Measurements from ENCODE around the gene PRKAR2B.

Gene PRKAR2B

DNA sequence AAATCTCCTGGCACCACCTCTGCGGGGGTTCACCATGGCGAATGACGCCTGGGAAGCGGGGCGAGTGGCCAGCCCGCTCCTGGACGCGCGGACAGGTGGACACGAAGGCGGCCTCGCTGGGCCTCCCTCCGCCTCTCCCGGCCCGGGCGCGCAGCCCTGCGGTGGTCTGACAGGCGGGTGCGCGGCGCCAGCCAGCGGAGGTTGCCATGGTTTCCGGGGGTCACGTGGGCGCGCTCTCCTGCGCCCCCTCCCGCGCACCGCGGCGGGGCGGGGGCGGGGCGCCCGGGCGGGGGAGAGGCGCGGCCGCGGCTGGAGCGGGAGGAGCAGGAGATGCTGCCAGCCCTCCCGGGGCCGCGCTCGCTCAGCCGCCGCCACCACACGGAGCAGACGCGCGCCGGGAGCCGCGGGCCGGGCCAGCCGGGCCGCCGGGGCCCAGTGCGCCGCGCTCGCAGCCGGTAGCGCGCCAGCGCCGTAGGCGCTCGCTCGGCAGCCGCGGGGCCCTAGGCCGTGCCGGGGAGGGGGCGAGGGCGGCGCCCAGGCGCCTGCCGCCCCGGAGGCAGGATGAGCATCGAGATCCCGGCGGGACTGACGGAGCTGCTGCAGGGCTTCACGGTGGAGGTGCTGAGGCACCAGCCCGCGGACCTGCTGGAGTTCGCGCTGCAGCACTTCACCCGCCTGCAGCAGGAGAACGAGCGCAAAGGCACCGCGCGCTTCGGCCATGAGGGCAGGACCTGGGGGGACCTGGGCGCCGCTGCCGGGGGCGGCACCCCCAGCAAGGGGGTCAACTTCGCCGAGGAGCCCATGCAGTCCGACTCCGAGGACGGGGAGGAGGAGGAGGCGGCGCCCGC, at the start of gene PRKAR2B:
Gene PRKAR2B, plus strand, starts transcription at position 359 of the 848 bp plus-strand sequence. Its CDS starts 203 bp downstream, at position 562.
- peak; percentile 87 for DNase-seq

DNA sequence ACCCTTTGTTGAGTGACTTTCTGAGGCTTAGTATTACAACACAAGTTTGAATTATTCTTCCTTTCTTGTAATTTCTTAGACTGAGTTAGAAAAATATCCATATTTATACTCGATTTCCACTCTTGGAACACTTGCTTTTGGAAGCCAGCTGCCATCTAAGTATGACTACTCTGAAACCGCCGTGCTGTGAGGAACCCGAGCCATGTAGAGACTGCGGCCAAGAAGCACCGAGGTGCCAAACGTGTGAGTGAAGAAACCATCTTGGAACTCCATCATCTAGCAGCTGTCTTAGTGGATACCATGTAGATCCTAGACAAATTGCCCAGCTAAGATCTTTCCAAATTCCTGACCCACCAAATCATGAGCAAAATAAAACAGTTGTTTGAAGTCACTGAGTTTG, 49.7 kb upstream of the PRKAR2B start:
- DNase-seq: no peak

DNA sequence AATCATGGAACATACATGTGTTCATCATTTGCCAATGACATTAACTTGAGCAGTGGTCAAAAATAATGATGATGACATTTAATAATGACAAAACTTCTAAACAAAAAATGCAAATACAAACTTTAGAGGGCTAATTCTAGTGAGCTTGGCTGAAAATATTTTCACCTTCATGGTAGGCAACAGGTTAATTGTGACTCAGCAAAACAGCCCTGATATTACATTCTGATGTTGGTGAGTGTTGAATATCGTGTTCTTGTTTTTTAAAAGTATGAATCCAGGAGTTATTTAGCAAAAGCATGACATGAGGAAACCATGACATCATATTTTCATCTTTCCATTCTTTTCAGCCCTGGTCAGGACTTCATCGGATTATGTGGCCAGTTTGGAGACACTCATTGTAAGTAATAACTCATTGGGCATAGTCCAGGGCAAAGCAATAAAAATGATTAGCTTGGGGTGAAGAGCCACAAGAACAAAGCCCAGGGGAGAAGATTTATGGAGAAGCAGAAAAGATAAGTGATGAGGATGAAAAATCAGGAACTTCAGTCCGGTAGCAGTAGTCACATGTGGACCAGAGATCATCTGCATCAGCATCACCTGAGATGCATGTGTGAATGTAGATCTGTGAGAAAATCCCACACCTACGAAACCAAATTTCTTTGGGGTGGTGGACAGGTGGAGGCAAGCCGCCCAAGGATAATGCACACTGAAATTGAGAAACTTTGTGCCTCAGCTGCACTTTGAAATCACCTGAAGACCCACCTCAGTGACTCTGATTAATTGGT, 46.8 kb upstream of the PRKAR2B start:
- DNase-seq: no peak

DNA sequence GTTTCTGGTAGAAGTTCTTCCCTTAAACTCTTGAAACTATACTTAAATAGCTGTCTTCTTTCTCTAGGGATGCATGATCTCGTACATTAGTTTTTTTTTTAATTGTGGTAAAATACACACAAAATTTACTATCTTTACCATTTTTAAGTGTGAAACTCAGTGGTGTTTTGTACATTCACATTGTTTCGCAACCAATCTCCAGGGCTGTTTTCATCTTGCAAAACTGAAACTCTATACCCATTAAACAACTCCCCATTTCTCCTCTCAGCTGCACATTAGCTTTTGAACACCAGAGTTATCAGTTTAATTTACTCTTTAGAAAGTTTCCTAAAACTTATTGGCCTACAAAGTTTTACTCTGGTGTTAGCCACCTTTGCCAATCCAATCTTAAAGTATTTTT, 45.5 kb upstream of the PRKAR2B start:
- DNase-seq: no peak

DNA sequence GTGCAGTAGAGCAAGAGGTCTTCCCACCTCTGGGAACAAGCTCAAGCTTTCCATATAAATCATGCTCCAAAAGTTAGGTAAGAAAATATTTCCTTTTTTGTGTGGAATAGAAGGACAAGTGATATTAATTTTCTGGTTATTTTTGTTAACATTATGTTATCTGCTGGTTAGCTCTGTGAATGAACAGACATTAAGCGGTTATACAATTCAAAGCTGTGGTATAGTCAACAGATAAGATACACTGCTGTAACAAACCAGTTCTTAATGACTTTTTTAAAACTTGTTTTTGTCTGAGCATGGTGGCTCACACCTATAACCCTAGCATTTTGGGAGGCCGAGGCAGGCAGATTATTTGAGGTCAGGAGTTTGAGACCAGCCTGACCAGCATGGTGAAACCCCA, 43.0 kb upstream of the PRKAR2B start:
- no peak for DNase-seq

DNA sequence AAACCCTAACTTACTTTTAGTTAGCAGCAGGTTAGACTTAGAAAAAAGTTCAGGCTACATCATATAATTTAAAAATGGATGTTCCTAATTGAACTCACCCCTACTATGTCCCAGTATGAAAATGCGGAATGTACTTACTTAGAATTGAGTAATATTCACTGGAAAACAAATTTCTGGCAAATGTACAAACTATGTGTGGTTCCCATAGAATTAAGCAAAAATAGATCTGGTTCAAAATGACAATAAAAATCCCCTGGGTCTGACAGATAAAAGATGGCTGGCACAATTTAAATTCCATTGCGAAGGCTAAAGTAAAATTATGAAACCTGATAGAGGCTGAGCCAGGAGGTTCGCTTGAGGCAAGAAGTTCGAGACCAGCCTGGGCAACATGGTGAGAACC, 42.4 kb upstream of the PRKAR2B start:
- no peak for DNase-seq

DNA sequence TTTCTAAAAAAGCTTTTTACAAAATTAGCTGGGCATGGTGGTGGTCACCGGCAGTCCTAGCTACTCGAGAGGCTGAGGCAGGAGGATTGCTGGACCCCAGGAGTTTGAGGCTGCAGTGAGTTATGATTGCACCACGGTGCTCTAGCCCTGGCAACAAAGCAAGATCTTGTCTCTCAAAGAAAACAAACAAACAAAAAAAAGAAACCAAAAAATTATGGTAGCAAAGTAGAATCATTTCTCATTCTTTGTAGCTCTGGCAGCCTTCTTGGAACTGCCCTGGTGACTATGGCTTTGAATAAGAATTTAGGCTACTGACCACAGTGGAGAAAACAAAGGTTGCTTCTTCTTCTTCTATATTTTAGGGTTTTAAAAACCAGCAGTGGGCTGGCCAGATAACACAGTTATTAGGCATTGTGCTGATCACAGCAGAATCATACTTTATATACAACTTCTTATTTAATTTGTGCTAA, 41.9 kb upstream of the PRKAR2B start:
- DNase-seq: no peak

DNA sequence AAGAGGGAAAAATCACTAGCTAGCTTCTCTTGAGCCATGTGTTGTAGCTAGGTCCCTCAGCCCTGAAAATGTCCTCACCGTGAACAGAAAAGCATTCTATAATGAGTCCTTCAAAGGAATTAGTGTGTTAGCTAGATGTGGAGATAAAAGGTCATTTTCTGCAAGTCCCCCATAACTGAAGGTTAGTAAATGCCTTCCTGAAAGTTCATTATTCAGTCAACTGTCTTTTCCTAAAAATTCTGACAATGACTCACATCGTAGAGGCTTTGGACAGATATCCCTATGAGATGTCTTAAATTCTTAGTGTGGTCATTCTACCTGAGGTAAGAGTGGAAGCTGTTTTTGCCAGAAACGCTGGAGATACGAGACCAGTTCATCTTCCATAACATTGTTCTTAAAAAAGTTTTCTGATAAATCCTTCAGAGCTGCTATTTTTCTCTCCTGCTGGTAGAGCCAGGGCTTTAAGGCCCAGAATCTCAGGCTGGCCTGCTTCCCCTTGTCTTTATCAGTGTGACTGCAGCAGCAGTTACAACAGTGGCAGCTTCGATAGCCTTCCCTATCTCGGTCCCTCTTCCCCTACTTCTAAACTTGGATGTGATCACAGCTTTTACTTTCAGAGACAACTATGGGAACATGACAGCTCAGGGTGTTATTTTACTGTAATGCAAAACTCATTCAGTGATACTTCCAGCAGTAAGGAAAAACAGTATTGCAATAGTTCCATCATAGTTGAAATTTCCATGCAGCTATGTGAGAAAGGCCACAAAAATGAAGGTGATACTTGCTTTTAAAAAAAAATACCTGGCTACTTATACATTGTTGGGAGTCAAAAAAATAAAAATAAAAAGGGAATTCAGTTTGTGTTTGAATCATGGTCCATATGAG, 37.3 kb upstream of the PRKAR2B start:
- no peak for DNase-seq

DNA sequence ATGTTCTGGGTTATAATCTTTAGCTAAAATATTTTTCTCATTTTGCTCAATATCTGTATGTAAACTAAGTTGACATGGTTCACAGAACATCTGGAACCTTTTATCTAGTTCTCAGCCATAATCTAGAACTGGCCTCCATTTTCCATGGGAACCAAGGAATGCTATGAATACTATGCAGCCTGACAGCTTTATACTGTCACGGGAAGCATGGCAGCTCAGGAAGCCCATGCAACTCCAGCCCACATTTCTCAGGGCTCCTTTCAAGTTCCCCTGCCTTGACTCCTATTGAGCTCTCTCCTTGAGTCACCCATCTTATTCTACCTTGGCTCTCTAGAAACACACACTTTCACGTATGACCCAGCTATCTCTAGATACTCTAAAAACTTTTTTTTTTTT, 36.6 kb upstream of the PRKAR2B start:
- DNase-seq: no peak

DNA sequence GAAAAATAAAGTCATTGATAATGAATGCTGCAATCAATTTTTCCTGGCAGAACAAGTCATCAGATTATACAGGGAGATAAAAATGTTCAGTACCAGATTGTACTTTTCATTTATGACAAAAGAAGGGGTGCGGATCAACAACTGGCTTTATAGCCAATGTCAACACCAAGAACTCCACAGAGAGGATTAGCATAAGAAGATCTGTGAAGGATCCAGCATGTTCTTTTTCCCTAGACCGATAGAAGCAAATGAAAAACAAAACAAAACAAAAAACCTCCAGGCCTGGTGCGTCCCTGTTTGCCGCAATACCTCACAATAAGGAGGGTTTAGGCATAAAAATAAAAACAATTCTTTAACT, 34.7 kb upstream of the PRKAR2B start:
- DNase-seq: no peak

DNA sequence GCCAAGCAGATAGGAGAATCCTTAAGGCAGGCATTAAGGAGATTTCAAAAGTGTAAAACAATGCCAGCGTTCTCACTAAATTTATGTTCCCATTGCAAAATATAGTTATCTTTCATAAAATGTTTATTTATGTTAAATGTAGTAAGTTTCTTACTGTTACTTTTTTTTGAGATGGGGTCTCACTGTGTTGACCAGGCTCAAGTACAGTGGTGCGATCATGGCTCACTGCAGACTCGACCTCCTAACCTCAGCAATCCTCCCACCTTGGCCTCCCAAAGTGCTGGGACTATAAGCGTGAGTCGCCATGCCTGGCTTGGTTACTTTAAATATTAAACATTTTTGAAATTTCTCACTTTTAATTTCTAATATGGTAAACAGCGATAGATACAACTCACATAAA, 31.8 kb upstream of the PRKAR2B start:
- no peak for DNase-seq

DNA sequence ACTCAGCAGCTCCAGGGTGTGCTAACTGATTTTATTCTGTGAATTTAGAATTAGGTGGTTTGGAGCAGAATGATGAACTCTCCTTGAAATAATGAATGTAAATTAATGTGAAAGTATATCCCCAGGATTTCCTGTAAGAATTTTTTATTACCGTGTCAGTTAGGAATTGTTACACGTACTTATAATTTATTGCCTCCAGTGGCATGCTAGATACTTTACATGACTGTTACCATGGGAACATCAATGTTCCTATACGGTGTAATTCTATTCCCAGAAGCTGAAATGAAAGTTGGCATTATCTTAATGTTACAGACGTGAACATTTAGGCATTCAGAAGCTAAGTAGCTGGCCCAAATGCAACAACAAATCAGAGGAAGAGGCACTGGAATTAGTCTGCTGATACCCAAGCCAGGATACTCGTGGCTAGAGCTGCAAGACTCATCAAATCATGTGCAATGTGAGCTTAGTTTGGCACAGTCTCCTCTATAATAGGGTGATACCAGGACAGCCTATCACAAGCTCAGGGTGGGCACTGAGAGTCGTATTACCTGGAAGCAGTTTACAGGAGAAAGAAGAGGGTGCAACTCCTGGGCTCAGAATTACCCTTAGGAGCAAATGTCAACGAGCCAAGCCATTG, 30.0 kb upstream of the PRKAR2B start:
- peak; percentile 23 for DNase-seq

DNA sequence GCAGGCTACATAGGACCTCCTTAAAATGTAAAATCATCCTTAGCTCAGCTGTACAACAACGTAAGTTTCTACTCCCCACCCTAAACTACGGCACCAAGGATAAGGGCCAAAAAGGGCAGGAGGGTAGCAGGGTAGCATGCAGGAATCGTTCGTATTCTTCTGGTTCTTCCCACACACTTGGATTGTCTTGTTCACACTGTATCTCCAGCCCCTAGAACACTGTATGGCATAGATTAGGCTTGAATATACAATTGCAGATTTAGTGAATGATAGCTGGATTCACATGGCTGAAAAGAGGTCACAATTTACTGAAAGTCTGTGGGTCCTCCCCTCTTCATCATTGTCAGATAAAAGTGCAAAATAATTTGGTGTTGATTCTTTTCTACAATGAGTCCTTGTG, 28.2 kb upstream of the PRKAR2B start:
- no peak for DNase-seq

DNA sequence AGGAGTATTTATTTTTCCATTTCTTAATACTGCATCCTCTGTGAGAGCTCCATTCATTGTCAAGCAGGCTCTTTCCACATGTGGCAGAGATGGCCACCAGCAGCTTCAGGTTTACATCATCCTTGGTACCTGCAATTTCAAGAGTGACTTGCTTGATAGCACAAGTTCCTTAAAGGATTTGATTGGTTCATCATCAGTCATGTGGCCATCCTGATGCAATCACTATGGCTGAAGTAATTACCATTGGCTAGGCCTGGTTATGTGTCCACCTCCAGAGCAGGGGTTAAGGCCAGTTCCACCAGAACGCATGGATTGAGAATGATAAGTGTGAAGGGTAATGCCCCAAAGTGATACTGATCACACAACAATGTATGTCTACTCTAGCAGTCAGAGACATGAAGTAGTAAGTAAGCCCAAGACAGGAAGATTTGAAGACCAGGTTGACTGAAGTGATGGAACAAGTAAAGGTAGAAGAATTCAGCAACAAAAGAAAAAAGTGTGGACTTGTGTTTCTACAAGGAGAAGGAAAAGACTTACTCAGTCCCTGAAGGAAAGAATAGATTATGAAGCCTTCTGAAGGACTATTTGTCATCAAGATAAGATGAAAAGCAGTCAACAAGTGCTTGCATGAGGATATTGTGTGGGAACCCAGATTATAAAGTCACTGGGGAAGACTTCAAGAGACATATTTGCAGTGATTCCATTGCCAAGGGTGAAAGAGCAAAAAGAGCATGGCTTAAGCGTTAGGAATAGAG, 26.4 kb upstream of the PRKAR2B start:
- no peak for DNase-seq

DNA sequence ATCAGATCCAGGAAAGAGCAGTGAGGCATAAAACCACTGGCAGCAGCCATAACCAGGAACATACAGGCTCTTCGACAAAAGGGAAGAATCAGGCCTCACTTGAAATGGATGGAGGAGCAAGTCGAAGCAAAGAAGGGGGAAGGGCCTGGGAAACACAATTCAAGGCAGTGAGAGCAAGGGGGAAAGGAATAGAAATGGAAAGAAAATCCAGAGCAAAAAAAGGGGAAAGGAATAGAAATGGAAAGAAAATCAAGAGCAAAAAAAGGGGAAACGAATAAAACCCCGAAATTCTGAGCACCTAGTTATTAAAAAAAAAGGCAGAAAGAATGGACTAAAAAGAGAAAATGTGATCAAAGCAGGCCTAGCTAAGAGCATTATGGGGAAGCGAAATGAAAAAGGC, 24.1 kb upstream of the PRKAR2B start:
- no peak for DNase-seq

DNA sequence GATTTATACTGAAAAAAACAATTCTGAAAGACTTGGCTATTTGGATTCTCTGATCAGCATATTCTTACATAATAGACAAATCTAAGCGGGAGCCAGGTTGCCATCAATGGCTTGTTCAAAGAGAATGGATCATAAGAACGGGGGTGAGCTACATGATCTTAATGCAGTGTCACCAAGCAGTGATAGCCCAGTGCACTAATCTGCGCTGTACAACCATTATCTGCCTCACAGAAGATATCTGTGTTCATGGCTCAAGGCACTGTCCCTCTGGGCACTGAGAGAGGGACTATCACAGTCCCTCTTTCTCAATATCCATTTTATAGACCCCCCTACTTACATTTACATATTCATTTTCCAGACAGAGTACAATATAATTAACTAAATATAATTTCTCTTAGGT, 22.9 kb upstream of the PRKAR2B start:
- no peak for DNase-seq

DNA sequence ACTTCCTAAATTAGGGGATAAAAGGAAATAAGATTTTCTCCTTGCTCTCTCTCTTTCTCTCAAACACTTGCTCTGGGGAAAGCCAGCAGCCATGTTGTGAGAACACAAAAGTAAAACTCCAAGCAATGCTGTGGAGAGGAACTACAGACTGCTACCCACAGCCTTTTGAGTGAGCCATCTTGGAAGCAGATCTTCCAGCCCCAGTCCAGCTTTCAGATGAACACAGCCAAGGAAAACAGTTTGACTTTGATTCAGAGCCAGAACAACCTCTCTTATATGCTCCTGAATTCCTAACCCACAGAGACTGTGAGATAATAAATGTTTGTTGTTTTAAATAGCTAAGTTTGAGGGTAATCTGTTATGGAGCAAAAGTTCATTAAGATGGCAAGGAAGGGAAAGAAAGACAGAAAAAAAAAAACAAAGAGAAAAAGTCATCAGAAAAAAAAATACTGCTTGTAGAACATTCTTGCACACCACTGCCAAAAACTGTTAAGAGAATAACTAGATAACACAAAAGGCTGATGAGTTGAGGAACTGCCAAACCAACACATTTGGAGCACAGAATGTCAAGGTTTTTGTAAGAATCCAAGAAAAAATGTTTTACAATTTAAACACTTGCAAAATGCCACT, 20.9 kb upstream of the PRKAR2B start:
- no peak for DNase-seq

DNA sequence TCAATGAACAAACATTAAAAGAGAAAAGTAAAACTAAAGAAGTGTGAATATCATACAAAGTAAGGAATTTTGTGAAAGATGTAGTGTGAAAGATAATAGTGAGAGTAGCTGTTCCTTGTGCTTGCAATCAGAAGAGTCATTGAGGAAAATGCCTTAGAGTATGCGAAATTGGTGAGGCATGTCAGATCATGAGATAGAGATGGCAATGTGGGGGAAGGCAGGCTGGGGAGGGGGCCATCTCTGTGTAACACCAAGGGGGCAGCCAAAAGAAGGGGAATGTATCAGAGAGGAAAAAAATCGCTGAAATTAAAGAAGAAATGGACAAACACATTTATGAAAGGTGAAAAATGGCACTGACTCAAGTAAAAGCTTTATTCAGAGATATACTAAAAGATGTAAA, 19.6 kb upstream of the PRKAR2B start:
- no peak for DNase-seq

DNA sequence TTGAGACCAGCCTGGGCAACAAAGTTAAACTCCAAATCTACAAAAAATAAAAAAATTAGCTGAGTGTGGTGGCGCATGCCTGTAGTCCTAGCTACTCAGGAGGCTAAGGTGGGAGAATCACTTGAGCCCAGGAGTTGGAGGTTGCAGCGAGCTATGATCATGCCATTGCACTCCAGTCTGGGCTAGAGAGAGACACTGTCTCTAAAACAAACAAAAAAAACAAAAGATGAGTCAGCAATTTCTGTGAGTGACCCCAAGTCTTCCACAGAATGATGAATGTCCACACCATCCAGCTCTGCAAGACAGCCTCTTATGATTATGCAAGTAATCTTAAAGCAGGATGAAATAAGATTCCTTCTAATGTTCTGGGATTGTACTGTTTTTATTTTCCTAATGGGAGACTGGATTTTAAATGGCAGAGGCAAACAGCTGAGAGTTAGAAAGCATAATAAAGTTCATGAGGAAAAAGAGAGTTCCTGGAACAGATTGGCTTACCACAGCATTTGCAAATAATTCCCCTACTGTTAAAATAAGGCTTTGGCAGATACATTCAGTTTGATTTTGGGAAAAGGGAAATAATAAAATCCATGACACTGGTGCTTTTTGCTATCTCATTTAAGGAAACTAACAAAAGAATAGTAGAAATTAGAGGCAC, 18.9 kb upstream of the PRKAR2B start:
- DNase-seq: no peak

DNA sequence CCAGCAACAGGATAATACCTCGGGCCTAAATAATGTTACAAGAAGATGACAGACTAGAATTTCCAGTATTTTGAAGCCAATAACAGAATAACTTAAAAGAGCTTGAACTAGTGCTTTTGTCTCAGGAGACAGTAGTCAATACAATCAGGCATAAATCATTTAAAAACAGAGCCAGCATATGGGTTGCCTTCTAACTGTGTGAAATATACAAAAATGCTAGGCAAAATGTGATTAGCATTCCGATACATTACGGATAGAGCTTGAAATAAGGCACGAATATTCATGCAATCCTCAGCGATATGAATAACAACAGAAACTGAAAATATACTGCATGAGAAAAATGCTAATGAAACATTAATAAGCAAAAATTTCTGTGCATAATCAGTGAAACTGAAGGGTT, 18.3 kb upstream of the PRKAR2B start:
- DNase-seq: no peak

DNA sequence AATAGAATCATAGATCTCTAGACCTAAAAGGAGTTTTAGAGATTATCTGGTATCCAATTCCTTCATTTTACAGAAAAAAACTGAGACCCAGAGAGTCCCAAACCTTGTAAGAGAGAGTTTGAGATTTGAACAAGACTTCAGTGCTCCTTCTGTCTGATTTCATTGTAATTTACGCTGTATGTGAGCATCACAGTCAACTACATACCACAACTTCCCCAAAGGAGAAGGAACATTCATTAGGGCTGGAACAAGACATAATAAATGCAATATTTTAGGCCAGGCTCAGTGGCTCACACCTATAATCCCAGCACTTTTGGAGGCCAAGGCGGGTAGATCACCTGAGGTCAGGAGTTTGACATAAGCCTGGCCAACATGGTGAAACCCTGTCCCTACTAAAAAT, 17.3 kb upstream of the PRKAR2B start:
- DNase-seq: no peak
